GM21360 (cell line): ENCODE results near the gene SHISA9.

Source experiments
- ATAC-seq: cut with Tn5 transposase; IDR thresholded peaks from one replicate; pipeline ENCODE4 v1.9.1; 2021; ENCODE audit warnings: mild to moderate bottlenecking, moderate library complexity; ENCODE audit not compliant: unreplicated experiment

The SHISA9 gene

GRCh38 chr16:12942861-12943260 is 41.5 kb downstream of the SHISA9 start:
- no peak for ATAC-seq

- no peak for ATAC-seq
Measured at GRCh38 chr16:12944300-12944699, 42.9 kb downstream of the SHISA9 start.

GRCh38 chr16:12951392-12951791 is 50.0 kb downstream of the SHISA9 start:
- ATAC-seq, result no peak

- no peak for ATAC-seq
Measured at GRCh38 chr16:12951976-12952375, 50.6 kb downstream of the SHISA9 start.

- ATAC-seq, result no peak
Measured at GRCh38 chr16:12958366-12958765, 57.0 kb downstream of the SHISA9 start.

GRCh38 chr16:12959072-12959471 is 57.7 kb downstream of the SHISA9 start:
- ATAC-seq, result no peak

GRCh38 chr16:12961626-12962025 is 60.2 kb downstream of the SHISA9 start:
- no peak for ATAC-seq

- ATAC-seq, result no peak
Measured at GRCh38 chr16:12964461-12964860, 63.1 kb downstream of the SHISA9 start.

GRCh38 chr16:12965274-12965804 is 63.9 kb downstream of the SHISA9 start:
- ATAC-seq, result no peak

- no peak for ATAC-seq
Measured at GRCh38 chr16:12971241-12971640, 69.8 kb downstream of the SHISA9 start.

GRCh38 chr16:12972246-12972645 is 70.8 kb downstream of the SHISA9 start:
- ATAC-seq, result no peak

GRCh38 chr16:12975766-12976165 is 74.4 kb downstream of the SHISA9 start:
- no peak for ATAC-seq

- no peak for ATAC-seq
Measured at GRCh38 chr16:12976496-12976895, 75.1 kb downstream of the SHISA9 start.

- no peak for ATAC-seq
Measured at GRCh38 chr16:12976936-12977335, 75.5 kb downstream of the SHISA9 start.

GRCh38 chr16:12985516-12985915 is 84.1 kb downstream of the SHISA9 start:
- ATAC-seq, result no peak

GRCh38 chr16:12988071-12988470 is 86.7 kb downstream of the SHISA9 start:
- ATAC-seq, result no peak

GRCh38 chr16:12992066-12992465 is 90.7 kb downstream of the SHISA9 start:
- ATAC-seq, result no peak

GRCh38 chr16:12994402-12994801 is 93.0 kb downstream of the SHISA9 start:
- ATAC-seq, result no peak

GRCh38 chr16:12995721-12996372 is 94.4 kb downstream of the SHISA9 start:
- no peak for ATAC-seq

GRCh38 chr16:12998361-12999085 is 97.1 kb downstream of the SHISA9 start:
- no peak for ATAC-seq

GRCh38 chr16:12999368-12999767 is 98.0 kb downstream of the SHISA9 start:
- ATAC-seq, result no peak

- no peak for ATAC-seq
Measured at GRCh38 chr16:13005721-13006247, 104.4 kb downstream of the SHISA9 start.
